ENCODE data around the gene SSBP4. TPM values are rescaled to one million over a fixed set of nuclear protein-coding genes. Genes with fewer than 3 reads are reported as not detected.
A peak's percentile ranks its signal among the peaks of the same experiment; 100 is the strongest.

SSBP4 gene
- total and polyA plus RNA-seq, 9 of the 15 experiments (the other 6 are each of a cell fraction or from before 2014, with no cell fraction given): 1.1 to 189 (median 39.0) TPM

GRCh38 chr19:18473003-18473705 is 54.0 kb downstream of the SSBP4 start:
- ChIA-PET CTCF (ENCODE audit: low intra/inter-chr PET ratio) (no interaction called here), POLR2A (interaction anchor here (0.6 to 0.7 kb wide), 2 partner anchors 97 to 237 kb away, joined by 3 read pairs; no protein-coding TSS in a partner anchor)
- Histone ChIP-seq H3K9me3 (replicated peaks; ENCODE audit: control insufficient read depth, insufficient read depth, low read depth, low read length) (no peaks in the 10 kb centered on the region), H3K4me2 (ENCODE audit: insufficient read depth, low read length) (no peak overlapping the region), H3K9me1 (ENCODE audit: control insufficient read depth, insufficient read depth, low read length) (peaks cover 19% of the 10 kb centered on the region), H3K79me2 (ENCODE audit: control insufficient read depth, insufficient read depth, low read length) (peaks cover 61% of the 10 kb centered on the region), H3K27ac (ENCODE audit: extremely low read depth, low read depth, low read length) (no peak overlapping the region), H4K20me1 (replicated peaks; ENCODE audit: control insufficient read depth, insufficient read depth, low read length) (peaks cover 43% of the 10 kb centered on the region), H3K4me1 (replicated peaks in 1 of 2; ENCODE audit: control insufficient read depth in 2 of 2, insufficient read depth in 2 of 2, low read length in 2 of 2) (peaks cover 11 to 54% of the 10 kb centered on the region in 2 experiments; a peak in 4 of 5 replicates), H2AFZ (ENCODE audit: low read depth, low read length) (no peak overlapping the region), H3K36me3 (ENCODE audit: control insufficient read depth, insufficient read depth, low read length) (peaks cover 27% of the 10 kb centered on the region; the same call in 2 of the 3 replicates), H3K27me3 (ENCODE audit: control insufficient read depth in 2 of 2, insufficient read depth in 2 of 2, low read length in 2 of 2) (no peaks in the 10 kb centered on the region), H3K4me3 (no peak overlapping the region), H3K9ac (ENCODE audit: insufficient read depth in 1 of 2, low read depth in 2 of 2, low read length in 2 of 2) (peak overlapping the region in 1 of 2 experiments; percentile 72; a peak in 2 of 4 replicates)
- FAIRE-seq: no peak
- in situ Hi-C loops (cut with MboI): no loop called here
- no peak for ATAC-seq
- intact Hi-C loops (cut with micrococcal nuclease): no loop called here
- WGBS (ENCODE audit: insufficient coverage, low coverage, missing lambda C conversion rate): 76% methylated on average over 7 of the region's 8 CpGs
- BruUV-seq (replicated peaks): no TSS peak
- DNase-seq (ENCODE audit: extremely low read depth in 1 of 4, low spot score in 3 of 4): no peak
- TF ChIP-seq CBX1 (IDR thresholded peaks at IDR 0.05; ENCODE audit: low read depth) (no peak), CBX8 (IDR thresholded peaks at IDR 0.05; ENCODE audit: borderline replicate concordance, extremely low read depth, low read depth, low read length, poor library complexity, severe bottlenecking) (no peak), FOXO4 (CRISPR knock-in tag; IDR thresholded peaks at IDR 0.05) (no peak), BACH1 (tag; IDR thresholded peaks at IDR 0.05) (no peak), CEBPG (CRISPR knock-in tag; IDR thresholded peaks at IDR 0.05) (no peak), CEBPG (tag; conservative IDR thresholded peaks at IDR 0.05 in 1 of 2, IDR thresholded peaks at IDR 0.05 in 1 of 2) (no peak), MGA (IDR thresholded peaks at IDR 0.05) (no peak), EP400 (IDR thresholded peaks at IDR 0.05) (no peak)

All from K562 (cell line).